Breast epithelium (tissue), 3 donors: ENCODE measurements around the gene EHMT1.

ENCODE experiments used
- CTCF ChIP-seq, 3 donors: fragments of 450-650 bp; IDR thresholded peaks; one replicate each; pipeline ENCODE4 v1.5.1; 2016 to 2017; ENCODE audit warnings: antibody characterized with exemption in 3 of 3, mild to moderate bottlenecking in 3 of 3, moderate library complexity in 3 of 3
- POLR2AphosphoS5 ChIP-seq, 3 donors: sonication (generic); formaldehyde crosslinking; IDR thresholded peaks; one replicate each; pipeline ENCODE4 v1.6.1; 2017; ENCODE audit warnings: antibody characterized with exemption in 3 of 3

- no peak for TF ChIP-seq CTCF (IDR thresholded peaks at IDR 0.05)
- no peak for TF ChIP-seq POLR2AphosphoS5 (IDR thresholded peaks at IDR 0.05)
Measured at GRCh38 chr9:137809040-137809576, 190.3 kb downstream of the EHMT1 start.
